GM21447 (cell line): Measurements from ENCODE around the gene FER.
"Not testable (repeated sequence)": the region's sequence is repeated elsewhere in the genome, so short reads cannot be mapped to it uniquely, and the experiment has no call there.

Source experiments
- ATAC-seq: cut with Tn5 transposase; IDR thresholded peaks from one replicate; pipeline ENCODE4 v1.9.1; 2021; ENCODE audit not compliant: unreplicated experiment

Gene FER

GRCh38 chr5:108946008-108946407 lies 198.3 kb downstream of the FER start:
- no peak for ATAC-seq

DNA sequence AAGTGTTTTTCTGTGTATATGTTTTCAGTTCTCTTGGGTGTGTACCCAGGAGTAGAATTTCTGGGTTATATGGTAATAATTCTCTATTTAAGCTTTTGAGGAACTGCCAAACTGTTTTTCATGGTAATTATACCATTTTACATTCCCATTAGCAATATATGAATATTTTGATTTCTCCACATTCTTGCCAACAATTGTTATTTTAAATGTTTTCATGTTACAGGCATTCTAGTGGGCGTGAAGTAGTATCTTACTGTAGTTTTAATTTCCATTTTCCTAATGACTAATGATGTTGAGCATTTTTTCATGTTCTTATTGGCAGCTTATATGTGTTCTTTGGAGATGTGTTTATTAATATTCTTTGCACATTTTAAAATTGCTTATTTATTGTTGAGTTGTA lies 199.5 kb downstream of the FER start:
- ATAC-seq, result no peak

DNA sequence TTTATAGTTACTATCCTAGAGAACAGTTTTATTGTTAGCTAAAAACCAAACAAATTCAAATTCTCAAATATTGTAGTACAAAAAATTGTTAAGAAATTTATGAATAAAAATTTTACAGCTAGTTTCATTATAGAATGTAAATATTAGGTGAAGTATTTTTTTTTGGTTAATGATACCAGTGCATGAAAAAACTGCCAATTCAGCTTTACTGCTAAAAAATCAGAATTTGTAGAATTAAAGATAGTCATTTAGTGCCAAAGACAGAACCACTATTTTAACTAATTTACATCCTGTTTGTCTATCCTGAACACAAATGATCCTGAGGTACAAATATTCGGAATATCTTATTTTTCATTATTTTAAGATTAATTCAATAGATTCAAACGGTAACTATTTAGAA lies 202.6 kb downstream of the FER start:
- ATAC-seq, result no peak

GRCh38 chr5:108953940-108954339 lies 206.2 kb downstream of the FER start:
- ATAC-seq, result no peak

GRCh38 chr5:108957333-108957732 lies 209.6 kb downstream of the FER start:
- ATAC-seq, result no peak

- ATAC-seq, result no peak
Observed at GRCh38 chr5:108966910-108967309, 219.2 kb downstream of the FER start.

DNA sequence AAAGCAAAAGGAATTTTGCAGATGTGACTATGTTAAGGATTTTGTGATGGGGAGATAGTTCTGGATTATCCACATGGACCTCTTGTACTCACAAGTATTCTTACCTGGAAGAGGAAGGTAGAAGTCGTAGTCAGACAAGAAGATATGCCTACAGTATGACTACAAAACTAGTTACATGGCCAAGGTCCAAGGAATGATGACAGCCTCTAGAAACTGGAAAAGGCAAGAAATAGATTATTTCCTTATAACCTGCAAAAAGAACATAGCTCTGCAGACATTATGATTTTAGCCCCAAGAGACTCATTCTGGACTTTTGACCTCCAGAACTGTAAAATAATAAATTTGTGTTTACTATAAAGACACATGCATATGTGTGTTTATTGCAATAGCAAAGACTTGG lies 226.9 kb downstream of the FER start:
- no peak for ATAC-seq

- ATAC-seq, result no peak
Observed at GRCh38 chr5:108975697-108976096, 228.0 kb downstream of the FER start.

GRCh38 chr5:108983461-108984092 lies 235.9 kb downstream of the FER start:
- no peak for ATAC-seq

GRCh38 chr5:108989761-108990392 lies 242.2 kb downstream of the FER start:
- ATAC-seq, result no peak

- not testable (repeated sequence) for ATAC-seq
Observed at GRCh38 chr5:108992396-108993085, 244.8 kb downstream of the FER start.

DNA sequence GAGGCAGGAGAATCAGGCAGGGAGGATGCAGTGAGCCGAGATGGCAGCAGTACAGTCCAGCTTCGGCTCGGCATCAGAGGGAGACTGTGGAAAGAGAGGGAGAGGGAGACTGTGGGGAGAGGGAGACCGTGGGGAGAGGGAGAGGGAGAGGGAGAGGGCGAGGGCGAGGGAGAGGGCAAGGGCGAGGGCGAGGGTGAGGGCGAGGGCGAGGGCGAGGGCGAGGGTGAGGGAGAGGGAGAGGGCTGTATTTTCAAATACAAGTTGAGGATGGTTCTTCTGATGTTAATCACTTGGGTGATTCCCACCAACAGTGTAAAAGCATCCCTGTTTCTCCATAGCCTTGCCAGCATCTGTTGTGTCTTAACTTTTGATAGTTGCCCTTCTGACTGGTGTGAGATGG lies 245.7 kb downstream of the FER start:
- ATAC-seq, result not testable (repeated sequence)

DNA sequence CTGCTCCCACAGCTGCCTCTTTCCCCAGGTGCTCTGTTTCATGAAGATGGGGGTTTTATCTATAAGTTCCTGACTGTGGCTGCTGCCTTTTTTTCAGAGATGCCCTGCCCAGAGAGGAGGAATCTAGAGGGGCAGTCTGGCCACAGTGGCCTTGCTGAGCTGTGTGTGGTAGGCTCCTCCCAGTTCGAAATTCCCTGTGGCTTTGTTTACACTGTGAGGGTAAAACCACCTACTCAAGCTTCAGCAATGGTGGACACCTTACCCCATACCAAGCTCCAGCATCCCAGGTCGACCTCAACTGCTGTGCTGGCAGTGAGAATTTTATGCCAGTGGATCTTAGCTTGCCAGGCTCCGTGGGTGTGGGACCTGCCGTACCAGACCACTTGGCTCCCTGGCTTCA lies 250.0 kb downstream of the FER start:
- ATAC-seq, result no peak

GRCh38 chr5:108998216-108998615 lies 250.5 kb downstream of the FER start:
- no peak for ATAC-seq

DNA sequence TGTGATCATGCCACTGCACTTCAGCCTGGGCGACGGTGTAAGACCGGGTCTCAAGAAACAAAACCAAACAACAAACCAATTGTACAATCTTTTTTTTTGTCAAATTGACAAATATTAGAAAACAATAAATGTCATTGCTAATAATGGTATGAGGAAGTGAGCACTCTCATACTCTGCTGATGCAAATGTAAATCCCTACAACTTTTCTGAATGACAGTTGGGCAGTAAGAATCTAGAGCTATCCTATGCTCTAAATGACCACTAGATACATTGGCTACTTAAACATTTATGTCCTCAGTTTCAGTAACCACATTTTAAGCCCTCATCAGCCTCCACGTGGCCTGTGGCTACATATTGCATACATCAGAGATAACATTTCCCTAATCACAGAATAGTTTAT lies 256.2 kb downstream of the FER start:
- ATAC-seq, result no peak

- no peak for ATAC-seq
Observed at GRCh38 chr5:109005297-109006009, 257.8 kb downstream of the FER start.

- no peak for ATAC-seq
Observed at GRCh38 chr5:109006129-109006528, 258.4 kb downstream of the FER start.

DNA sequence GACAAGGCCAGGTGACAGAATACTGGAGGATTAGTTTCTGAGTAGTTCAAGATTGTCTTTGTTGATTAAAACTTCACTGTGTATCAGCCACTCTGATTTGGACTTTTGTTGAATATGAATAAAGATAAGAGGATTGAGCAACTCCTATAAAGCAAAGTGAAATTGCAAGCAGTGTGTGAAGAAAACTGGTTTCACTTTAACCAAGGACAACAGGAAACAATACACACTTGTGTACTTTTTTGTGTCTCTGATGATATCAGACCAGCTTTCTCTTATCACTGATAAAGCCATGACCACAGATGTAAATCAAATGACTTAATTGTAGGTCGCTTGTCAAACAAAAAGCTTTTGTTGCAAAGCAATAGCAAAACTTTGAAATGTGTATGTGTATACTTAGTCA lies 268.6 kb downstream of the FER start:
- peak; percentile 55 for ATAC-seq

DNA sequence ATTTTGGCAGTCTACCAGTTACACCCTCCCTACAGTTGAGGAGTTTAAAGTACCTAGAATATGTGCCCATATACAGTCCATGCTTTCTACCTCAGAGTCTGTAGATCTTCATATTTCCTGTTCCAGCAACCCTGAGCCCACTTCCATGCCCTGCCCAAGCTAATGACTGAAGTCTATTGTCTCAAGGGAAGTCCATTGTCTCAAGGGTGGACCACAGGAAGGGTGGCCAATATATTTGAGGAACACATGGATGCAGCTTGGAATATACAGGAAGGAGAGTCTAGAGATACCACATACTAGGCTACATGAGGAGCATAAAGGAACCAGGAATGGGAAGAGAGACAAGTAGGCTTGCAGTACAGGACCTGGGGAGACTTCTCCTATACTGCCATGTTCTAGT lies 274.4 kb downstream of the FER start:
- ATAC-seq, result no peak

- ATAC-seq, result not testable (repeated sequence)
Observed at GRCh38 chr5:109025729-109026128, 278.0 kb downstream of the FER start.

DNA sequence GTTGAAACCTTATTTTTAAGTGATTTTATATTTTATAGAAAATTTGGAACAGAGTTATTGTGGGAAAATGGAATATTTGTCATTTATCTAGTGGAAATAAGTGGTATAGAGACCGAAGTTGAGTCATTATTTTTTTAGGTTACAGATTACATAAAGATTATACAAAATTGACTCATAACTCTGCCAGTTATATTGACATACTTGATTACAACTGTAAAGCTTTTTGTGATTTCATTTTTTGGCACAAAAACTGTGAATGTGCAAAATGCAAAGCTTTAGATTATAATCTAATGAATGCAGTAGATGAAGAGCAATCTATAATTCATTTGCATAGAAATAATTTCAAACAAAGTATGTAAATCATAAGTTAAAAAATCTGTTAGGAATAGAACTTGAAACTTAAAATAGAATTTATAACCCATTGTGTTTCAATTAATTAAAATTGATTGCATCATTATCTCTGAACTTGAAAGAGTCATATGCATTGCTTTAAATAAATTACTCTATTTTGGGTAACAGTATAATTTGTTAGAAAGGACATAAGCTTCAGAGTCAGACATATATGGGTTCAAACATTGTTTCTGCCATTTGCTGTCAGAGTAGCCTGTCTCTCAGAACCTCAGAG lies 280.4 kb downstream of the FER start:
- ATAC-seq, result no peak
